ENCODE results near the gene ZBTB6. TPM values are rescaled to one million over a fixed set of nuclear protein-coding genes. Genes with fewer than 3 reads are reported as not detected.

Gene ZBTB6
- total and polyA plus RNA-seq, 8 donors, result 2.3 to 21.3 (median 4.5) TPM

DNA sequence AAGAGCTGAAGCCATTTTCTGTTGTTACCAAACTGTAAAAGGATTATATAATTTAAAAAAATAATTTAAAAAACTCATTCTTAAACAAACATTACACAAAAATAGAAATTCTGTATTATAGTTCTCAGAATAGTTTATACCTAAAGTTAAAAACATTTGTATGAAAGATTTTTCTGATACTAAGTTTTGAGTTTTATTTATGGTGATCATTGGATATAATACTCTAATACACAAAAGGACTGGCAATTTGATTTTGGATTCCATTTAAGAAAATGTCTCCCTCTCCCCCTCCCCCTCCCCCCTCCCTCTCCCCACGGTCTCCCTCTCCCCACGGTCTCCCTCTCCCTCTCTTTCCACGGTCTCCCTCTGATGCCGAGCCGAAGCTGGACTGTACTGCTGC lies 47.0 kb downstream of the ZBTB6 start:
- Histone ChIP-seq H3K27me3 (no peaks in the 10 kb centered on the region), H3K4me1 (no peaks in the 10 kb centered on the region), H3K27ac (no peak overlapping the region), H3K36me3 (peaks cover 0 to 53% (median 51%) of the 10 kb centered on the region in 4 donors), H3K4me3 (no peak overlapping the region), H3K9me3 (no peaks in the 10 kb centered on the region)
- DNase-seq, result no peak
- no peak for TF ChIP-seq POLR2AphosphoS5 (IDR thresholded peaks at IDR 0.05)
- TF ChIP-seq EP300 (IDR thresholded peaks at IDR 0.05), result no peak
- TF ChIP-seq POLR2A (IDR thresholded peaks at IDR 0.05), result no peak
- TF ChIP-seq, protein P1, sequence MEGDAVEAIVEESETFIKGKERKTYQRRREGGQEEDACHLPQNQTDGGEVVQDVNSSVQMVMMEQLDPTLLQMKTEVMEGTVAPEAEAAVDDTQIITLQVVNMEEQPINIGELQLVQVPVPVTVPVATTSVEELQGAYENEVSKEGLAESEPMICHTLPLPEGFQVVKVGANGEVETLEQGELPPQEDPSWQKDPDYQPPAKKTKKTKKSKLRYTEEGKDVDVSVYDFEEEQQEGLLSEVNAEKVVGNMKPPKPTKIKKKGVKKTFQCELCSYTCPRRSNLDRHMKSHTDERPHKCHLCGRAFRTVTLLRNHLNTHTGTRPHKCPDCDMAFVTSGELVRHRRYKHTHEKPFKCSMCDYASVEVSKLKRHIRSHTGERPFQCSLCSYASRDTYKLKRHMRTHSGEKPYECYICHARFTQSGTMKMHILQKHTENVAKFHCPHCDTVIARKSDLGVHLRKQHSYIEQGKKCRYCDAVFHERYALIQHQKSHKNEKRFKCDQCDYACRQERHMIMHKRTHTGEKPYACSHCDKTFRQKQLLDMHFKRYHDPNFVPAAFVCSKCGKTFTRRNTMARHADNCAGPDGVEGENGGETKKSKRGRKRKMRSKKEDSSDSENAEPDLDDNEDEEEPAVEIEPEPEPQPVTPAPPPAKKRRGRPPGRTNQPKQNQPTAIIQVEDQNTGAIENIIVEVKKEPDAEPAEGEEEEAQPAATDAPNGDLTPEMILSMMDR (IDR thresholded peaks at IDR 0.05), result no peak
- 90% methylated on average over 5 of the region's 5 CpGs; no CpG with 5 or more reads in 4 of the 5 donors for WGBS, 5 donors
- intact Hi-C loops (cut with DNase I; ENCODE audit: low total_unique reads), result no loop called here

DNA sequence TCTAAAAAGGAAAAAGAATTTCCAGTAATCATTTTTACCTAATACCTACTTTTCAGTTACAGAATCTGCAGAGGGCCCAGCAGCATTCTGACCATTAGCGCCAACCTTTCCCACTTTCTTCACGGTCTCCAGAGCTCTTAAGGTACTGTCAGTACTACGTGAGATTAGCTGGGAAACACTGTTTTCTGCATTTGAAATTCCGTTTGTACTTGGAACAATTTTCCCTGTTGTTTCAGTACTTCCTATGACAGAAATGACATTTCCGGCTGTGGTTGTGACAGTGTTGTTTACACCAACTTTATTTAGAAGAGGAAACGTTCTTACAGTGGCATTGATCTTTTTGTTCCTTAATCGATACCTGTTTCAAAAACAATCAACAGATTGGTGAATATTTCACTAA lies 47.8 kb downstream of the ZBTB6 start:
- Histone ChIP-seq H3K27ac (peak overlapping the region in 1 of 5 donors; percentile 36), H3K4me3 (no peak overlapping the region), H3K9me3 (no peaks in the 10 kb centered on the region), H3K27me3 (no peaks in the 10 kb centered on the region), H3K36me3 (peaks cover 0 to 51% (median 47%) of the 10 kb centered on the region in 4 donors), H3K4me1 (no peaks in the 10 kb centered on the region)
- TF ChIP-seq EP300 (IDR thresholded peaks at IDR 0.05) (no peak), POLR2AphosphoS5 (IDR thresholded peaks at IDR 0.05) (no peak), POLR2A (IDR thresholded peaks at IDR 0.05) (no peak)
- TF ChIP-seq, protein P1 (IDR thresholded peaks at IDR 0.05), result no peak
- 85 to 87% (median 87%) methylated on average over 7 of the region's 7 CpGs for WGBS, 5 donors
- DNase-seq, result peak in 1 of 2 donors; percentile 6
- intact Hi-C loops (cut with DNase I; ENCODE audit: low total_unique reads), result no loop called here

DNA sequence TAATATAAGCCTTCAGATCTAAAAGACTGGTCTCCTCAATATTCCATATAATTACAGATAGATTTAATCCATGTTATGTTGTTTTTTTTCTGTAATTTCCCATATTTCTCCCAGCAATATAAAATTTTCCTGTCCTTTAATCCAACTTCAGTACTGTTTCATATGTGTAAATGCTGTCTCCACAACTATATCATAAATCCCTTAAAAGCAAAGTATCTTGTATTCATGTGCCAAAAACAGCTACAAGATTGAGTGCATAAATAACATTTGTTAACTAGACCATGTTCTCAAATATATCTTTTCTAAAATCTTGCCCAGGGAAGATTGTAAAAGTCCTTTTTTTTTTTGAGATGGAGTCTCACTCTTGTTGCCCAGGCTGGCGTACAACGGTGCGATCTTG lies 49.7 kb downstream of the ZBTB6 start:
- no peak overlapping the region for H3K4me3 ChIP-seq
- no peak for DNase-seq
- no peaks in the 10 kb centered on the region for H3K4me1 ChIP-seq
- H3K27me3 ChIP-seq, result no peaks in the 10 kb centered on the region
- no peaks in the 10 kb centered on the region for H3K9me3 ChIP-seq
- intact Hi-C loops (cut with DNase I; ENCODE audit: low total_unique reads), result no loop called here
- 95 to 100% (median 99%) methylated on average over 3 of the region's 3 CpGs for WGBS, 5 donors
- TF ChIP-seq POLR2AphosphoS5 (IDR thresholded peaks at IDR 0.05) (no peak), POLR2A (IDR thresholded peaks at IDR 0.05) (no peak), EP300 (IDR thresholded peaks at IDR 0.05) (no peak)
- TF ChIP-seq, protein P1 (IDR thresholded peaks at IDR 0.05), result no peak
- H3K27ac ChIP-seq, result no peak overlapping the region
- peaks cover 6 to 52% (median 44%) of the 10 kb centered on the region in 4 donors for H3K36me3 ChIP-seq

DNA sequence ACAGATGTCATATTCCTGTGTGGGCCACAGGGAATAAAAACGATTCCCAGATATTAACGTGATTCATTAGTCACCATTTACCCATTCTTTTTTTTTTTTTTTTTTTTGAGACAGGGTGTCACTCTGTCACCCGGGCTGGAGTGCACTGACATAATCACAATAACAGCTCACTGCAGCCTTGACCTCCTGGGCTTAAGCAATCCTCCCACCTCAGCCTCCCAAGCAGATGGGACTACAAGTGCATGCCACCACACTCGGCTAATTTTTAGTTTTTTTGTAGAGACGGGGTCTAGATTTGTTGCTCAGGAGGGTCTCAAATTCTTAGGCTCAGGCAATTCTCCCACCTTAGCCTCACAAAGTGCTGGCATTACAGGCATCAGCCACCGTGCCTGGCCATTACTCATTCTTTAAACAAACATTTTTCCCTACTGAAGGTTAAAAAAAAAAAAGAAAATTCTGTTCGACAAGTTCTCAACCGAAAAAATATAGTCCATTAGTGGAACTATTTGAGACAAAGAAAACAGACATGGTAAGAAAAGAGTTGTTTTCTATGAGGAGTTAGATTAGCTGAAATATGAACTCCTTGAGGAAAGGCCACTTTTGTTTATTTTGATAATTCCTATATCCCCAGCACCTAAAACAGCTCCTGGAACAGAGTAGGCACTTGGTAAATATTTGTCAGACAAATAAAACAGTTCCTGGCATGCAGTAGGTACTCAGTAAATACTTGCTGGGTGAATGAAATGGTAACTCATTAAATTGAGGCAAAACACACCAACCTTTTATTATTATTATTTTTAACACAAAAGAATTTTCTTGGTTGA lies 52.6 kb downstream of the ZBTB6 start:
- TF ChIP-seq, protein P1 (IDR thresholded peaks at IDR 0.05), result no peak
- no peak for TF ChIP-seq POLR2A (IDR thresholded peaks at IDR 0.05)
- TF ChIP-seq EP300 (IDR thresholded peaks at IDR 0.05), result no peak
- no peak for TF ChIP-seq POLR2AphosphoS5 (IDR thresholded peaks at IDR 0.05)
- peaks cover 28 to 77% (median 68%) of the 10 kb centered on the region in 4 donors for H3K36me3 ChIP-seq

More for the DNA sequence above, 52.6 kb downstream of the ZBTB6 start:
- no peaks in the 10 kb centered on the region for H3K9me3 ChIP-seq
- no peaks in the 10 kb centered on the region for H3K4me1 ChIP-seq
- intact Hi-C loops (cut with DNase I; ENCODE audit: low total_unique reads), result no loop called here
- H3K27me3 ChIP-seq, result no peaks in the 10 kb centered on the region
- 78 to 81% (median 80%) methylated on average over 8 of the region's 8 CpGs for WGBS, 5 donors
- no peak overlapping the region for H3K27ac ChIP-seq
- no peak for DNase-seq
- H3K4me3 ChIP-seq, result no peak overlapping the region

Small RNAs within 50 kb of the gene (small RNA-seq; reads per million reads assigned to genes)
- gene RNY1P15, result 0 reads per million in 4 donors
- 1,281 to 1,926 (median 1,800) reads per million in 4 donors for gene SNORD90

Other genes starting within 250 kb of the ZBTB6 start
- not detected for gene OR1L3, start 238.2 kb downstream of the ZBTB6 start, total RNA-seq
- not detected for gene OR1L3, start 238.2 kb downstream of the ZBTB6 start, polyA plus RNA-seq
- not detected for gene OR1L4, start 189.3 kb downstream of the ZBTB6 start, total RNA-seq
- gene OR1L4, start 189.3 kb downstream of the ZBTB6 start, polyA plus RNA-seq, result not detected
- not detected for gene OR1L6, start 171.0 kb downstream of the ZBTB6 start, total RNA-seq
- gene OR1L6, start 171.0 kb downstream of the ZBTB6 start, polyA plus RNA-seq, result not detected
- gene OR5C1, start 124.4 kb downstream of the ZBTB6 start, total RNA-seq, result not detected
- not detected for gene OR5C1, start 124.4 kb downstream of the ZBTB6 start, polyA plus RNA-seq
- not detected for gene OR1K1, start 113.2 kb downstream of the ZBTB6 start, total RNA-seq
- not detected for gene OR1K1, start 113.2 kb downstream of the ZBTB6 start, polyA plus RNA-seq
- 10 to 100 TPM in 3 of 5 donors, 1 to 10 TPM in 2; 5.8 to 35.4 (median 11.6) TPM for gene PDCL, start 84.7 kb downstream of the ZBTB6 start, total RNA-seq
- gene PDCL, start 84.7 kb downstream of the ZBTB6 start, polyA plus RNA-seq, result 10 to 100 TPM in 1 of 3 donors, 1 to 10 TPM in 2; 5.5 to 11.8 (median 10.0) TPM
- gene RC3H2, start 8.0 kb downstream of the ZBTB6 start, total RNA-seq, result 10 to 100 TPM; 18.8 to 66.3 (median 28.1) TPM
- 10 to 100 TPM in 1 of 3 donors, 1 to 10 TPM in 2; 5.8 to 13.4 (median 9.2) TPM for gene RC3H2, start 8.0 kb downstream of the ZBTB6 start, polyA plus RNA-seq
- gene ZBTB26, start 18.2 kb upstream of the ZBTB6 start, total RNA-seq, result 10 to 100 TPM in 3 of 5 donors, 1 to 10 TPM in 2; 5.2 to 14.7 (median 11.0) TPM
- gene ZBTB26, start 18.2 kb upstream of the ZBTB6 start, polyA plus RNA-seq, result 1 to 10 TPM; 1.5 to 4.3 (median 3.2) TPM
- gene RABGAP1, start 27.7 kb upstream of the ZBTB6 start, total RNA-seq, result 100 to 1,000 TPM in 2 of 5 donors, 10 to 100 TPM in 3; 25.8 to 157 (median 52.3) TPM
- gene RABGAP1, start 27.7 kb upstream of the ZBTB6 start, polyA plus RNA-seq, result 10 to 100 TPM in 1 of 3 donors, 1 to 10 TPM in 2; 7.0 to 12.7 (median 10.0) TPM
- 1 to 10 TPM in 1 of 5 donors, not detected in 4; 7.0 TPM for gene GPR21, start 120.3 kb upstream of the ZBTB6 start, total RNA-seq
- gene GPR21, start 120.3 kb upstream of the ZBTB6 start, polyA plus RNA-seq, result not detected

Data from stomach (tissue), 9 donors.